ENCODE data around the gene TASP1.
A peak's percentile ranks its signal among the peaks of the same experiment; 100 is the strongest.
"Not testable (repeated sequence)": the region's sequence is repeated elsewhere in the genome, so short reads cannot be mapped to it uniquely, and the experiment has no call there.

Gene TASP1, protein sequence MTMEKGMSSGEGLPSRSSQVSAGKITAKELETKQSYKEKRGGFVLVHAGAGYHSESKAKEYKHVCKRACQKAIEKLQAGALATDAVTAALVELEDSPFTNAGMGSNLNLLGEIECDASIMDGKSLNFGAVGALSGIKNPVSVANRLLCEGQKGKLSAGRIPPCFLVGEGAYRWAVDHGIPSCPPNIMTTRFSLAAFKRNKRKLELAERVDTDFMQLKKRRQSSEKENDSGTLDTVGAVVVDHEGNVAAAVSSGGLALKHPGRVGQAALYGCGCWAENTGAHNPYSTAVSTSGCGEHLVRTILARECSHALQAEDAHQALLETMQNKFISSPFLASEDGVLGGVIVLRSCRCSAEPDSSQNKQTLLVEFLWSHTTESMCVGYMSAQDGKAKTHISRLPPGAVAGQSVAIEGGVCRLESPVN

DNA sequence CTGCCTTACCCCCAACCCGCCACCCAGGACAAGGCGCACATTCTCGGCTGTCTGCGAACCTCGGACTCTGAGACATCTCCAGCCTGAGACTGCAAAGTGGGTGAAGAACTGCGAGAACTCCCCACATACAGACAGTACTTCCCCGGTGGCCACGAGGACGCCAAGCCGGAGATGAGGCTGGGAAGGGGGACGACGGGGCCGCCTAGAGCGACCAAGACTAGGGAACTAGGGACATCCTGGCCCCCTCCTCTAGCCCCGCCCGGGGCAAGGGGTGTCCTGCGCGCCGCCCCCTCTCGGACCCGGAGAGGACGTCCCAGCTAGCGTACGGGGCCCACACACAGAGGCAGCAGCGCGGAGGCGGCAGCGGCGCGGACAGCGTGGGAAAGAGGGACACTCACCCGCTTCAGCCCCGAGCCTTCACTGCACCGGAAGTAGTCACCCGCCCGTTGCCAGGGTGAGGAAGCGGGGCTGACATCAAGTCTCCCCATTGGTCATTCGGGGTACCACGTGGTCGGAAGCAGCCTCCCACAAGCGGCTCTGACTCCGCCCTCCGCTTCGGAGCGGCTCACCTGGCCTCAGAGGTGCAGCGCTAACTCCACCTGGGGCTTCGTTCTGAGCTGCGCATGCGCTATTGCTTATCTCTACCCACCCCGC lies at the start of gene TASP1:
Gene TASP1, minus strand, starts transcription at position 437 of the 654 bp plus-strand sequence. CDS start 8,854 bp downstream, outside the sequence.
- peak; percentile 90 to 93 for DNase-seq (ENCODE audit: extremely low read depth in 1 of 2, low read depth in 1 of 2)

- DNase-seq (ENCODE audit: extremely low read depth in 1 of 2, low read depth in 1 of 2): no peak
Observed at GRCh38 chr20:13687815-13688214, 49.1 kb upstream of the TASP1 start.

GRCh38 chr20:13685623-13686022 lies 46.9 kb upstream of the TASP1 start:
- DNase-seq (ENCODE audit: extremely low read depth in 1 of 2, low read depth in 1 of 2): no peak

- DNase-seq (ENCODE audit: extremely low read depth in 1 of 2, low read depth in 1 of 2): no peak
Observed at GRCh38 chr20:13684566-13685222, 46.0 kb upstream of the TASP1 start.

- no peak for DNase-seq (ENCODE audit: extremely low read depth in 1 of 2, low read depth in 1 of 2)
Observed at GRCh38 chr20:13683833-13684232, 45.1 kb upstream of the TASP1 start.

- no peak for DNase-seq (ENCODE audit: extremely low read depth in 1 of 2, low read depth in 1 of 2)
Observed at GRCh38 chr20:13681248-13682125, 42.8 kb upstream of the TASP1 start.

DNA sequence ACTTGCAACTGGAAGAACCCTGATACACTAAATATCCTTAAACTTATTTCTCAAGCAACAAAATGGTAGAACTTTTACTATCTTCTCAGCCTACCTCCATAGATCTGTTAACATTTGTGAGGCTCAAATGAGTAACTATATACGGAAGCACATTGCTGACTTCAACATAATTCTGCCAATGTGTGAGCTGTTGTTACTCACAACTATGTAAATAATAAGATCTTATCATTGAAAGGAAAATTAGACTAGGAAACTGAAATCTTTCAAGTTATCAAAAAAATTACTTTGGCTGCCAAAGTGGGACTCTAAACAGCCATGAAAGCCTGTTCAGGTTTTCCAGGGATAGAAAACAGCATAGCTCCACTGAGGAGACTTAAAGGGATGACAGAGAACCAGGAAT lies 40.2 kb upstream of the TASP1 start:
- DNase-seq (ENCODE audit: extremely low read depth in 1 of 2, low read depth in 1 of 2): no peak

DNA sequence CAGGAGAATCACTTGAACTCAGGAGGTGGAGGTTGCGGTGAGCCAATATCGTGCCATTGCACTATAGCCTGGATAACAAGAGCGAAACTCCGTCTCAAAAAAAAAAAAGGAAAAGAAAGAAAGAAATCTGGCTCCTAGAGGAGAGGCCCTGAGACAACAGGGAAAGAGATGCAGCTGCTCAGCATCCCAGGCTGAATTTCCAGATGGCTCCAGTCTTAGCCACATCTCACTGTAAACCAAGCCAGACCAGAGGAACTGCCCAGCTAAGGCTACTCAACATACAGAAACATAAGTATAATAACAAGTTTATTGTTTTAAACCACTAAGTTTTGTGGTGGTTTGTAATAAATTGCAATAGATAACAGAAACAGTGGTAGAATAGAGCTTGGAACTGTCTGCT lies 38.5 kb upstream of the TASP1 start:
- no peak for DNase-seq (ENCODE audit: extremely low read depth in 1 of 2, low read depth in 1 of 2)

- DNase-seq (ENCODE audit: extremely low read depth in 1 of 2, low read depth in 1 of 2): no peak
Observed at GRCh38 chr20:13676682-13677081, 38.0 kb upstream of the TASP1 start.

DNA sequence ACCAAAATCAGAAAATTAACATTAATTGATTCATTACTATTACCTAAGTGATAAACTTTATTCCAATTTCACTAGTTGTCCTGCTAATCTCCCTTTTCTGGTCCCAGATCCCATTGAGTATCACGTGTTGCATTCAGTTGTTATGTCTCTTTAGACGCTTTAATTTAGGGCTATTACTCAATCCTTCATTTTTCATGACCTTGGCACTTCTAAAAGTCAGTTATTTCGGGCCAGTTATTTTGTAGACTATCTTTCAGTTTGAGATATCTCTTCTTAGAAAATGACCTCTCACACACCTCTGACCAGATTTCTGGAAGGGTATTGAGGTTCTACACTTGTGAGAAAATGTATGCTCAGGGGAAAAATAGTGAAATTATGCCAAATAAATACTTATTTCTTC lies 34.0 kb upstream of the TASP1 start:
- DNase-seq (ENCODE audit: extremely low read depth in 1 of 2, low read depth in 1 of 2): no peak

- DNase-seq (ENCODE audit: extremely low read depth in 1 of 2, low read depth in 1 of 2): no peak
Observed at GRCh38 chr20:13671916-13672378, 33.2 kb upstream of the TASP1 start.

- DNase-seq (ENCODE audit: extremely low read depth in 1 of 2, low read depth in 1 of 2): no peak
Observed at GRCh38 chr20:13671512-13671911, 32.8 kb upstream of the TASP1 start.

- DNase-seq (ENCODE audit: extremely low read depth in 1 of 2, low read depth in 1 of 2): no peak
Observed at GRCh38 chr20:13670160-13670559, 31.4 kb upstream of the TASP1 start.

DNA sequence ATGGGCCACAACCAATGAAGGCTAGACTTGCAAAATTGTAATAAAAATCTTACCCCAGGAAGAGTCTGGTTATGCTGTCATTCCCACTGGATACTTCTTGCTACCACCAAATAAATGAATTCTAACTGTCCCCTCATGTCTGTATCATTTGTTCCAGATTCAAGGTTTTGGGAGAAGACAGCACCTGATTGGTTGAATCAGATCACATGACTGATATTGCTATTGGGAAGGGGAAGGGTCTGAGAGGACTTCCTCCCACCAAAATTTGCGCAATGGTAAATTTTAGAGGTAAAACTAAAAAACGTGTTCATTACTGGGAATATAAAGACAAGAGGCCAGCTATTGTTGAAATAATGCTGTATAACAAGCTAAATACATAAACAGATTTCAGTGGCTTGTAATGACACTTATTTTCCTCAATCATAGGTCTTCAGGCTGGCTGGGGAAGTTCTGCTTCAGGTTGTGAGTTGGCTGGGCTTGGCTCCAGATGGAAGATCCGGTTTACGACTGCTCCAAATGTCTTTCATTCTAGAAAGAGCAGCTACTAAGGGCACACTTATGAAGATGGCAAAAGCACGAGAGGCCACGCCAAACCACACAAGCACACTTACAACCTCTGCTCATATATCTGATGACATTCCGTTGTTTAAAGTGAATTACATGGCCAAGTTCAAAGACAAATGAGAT lies 27.1 kb upstream of the TASP1 start:
- DNase-seq (ENCODE audit: extremely low read depth in 1 of 2, low read depth in 1 of 2): no peak

- DNase-seq (ENCODE audit: extremely low read depth in 1 of 2, low read depth in 1 of 2): no peak
Observed at GRCh38 chr20:13661070-13661685, 22.4 kb upstream of the TASP1 start.

DNA sequence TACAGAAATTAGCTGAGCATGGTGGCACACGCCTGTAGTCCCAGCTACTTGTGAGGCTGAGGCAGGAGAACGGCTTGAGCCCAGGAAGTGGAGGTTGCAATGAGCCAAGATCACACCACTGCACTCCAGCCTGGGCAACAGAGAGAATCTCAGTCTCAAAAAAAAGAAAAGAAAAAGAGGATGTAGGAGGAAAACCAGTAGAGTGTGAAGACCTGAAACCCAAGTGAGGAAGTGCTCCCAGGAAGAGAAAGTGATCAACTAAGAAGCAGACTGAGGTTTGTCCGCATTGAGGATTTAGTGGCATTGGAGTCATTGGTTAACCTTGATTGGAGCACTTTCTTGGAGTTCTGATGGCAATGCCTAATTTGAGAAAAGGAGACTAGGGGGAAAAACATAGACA lies 20.6 kb upstream of the TASP1 start:
- no peak for DNase-seq (ENCODE audit: extremely low read depth in 1 of 2, low read depth in 1 of 2)

DNA sequence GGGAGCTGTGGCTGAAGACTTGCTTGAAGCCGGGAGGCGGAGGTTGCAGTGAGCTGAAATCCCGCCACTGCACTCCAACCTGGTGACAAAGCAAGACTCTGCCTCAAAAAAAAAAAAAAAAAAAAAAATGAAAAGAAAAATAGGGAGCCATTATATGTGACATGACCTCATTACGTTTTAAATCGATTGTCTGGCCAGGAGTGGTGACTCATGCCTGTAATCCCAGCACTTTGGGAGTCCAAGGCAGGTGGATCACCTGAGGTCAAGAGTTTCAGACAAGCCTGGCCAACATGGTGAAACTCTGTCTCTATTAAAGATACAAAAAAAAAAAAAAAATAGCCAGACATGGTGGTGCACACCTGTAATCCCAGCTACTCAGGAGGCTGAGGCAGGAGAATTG lies 19.3 kb upstream of the TASP1 start:
- DNase-seq (ENCODE audit: extremely low read depth in 1 of 2, low read depth in 1 of 2): not testable (repeated sequence)

DNA sequence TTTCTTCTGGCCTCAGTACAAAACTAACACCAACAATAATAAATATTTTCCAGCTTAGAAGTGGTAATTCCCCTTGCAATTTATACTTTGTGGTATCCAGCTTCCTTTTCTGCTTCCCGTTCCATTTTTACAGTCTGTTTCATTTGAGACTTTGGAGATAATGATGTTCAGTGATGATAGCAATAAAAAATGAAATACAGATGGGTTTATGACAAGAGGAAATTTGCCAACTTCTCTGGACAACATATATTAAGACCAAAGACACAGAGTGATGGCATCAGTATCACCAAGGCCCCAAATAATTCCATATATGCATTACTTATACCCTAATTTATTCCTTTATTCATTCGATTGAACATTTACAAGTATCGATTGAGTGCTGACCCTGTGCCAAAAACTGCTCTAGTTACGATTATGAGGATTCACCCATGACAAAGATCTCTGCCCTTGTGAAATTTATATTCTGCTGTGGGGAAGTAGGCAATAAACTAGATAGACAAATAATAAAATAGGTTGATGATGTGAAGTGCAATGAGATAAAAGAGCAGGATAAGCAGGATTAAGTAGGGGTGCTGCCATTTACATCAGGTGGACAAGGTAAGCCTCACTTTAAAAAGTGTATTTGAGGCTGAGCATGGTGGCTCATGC lies 18.1 kb upstream of the TASP1 start:
- DNase-seq (ENCODE audit: extremely low read depth in 1 of 2, low read depth in 1 of 2): no peak

DNA sequence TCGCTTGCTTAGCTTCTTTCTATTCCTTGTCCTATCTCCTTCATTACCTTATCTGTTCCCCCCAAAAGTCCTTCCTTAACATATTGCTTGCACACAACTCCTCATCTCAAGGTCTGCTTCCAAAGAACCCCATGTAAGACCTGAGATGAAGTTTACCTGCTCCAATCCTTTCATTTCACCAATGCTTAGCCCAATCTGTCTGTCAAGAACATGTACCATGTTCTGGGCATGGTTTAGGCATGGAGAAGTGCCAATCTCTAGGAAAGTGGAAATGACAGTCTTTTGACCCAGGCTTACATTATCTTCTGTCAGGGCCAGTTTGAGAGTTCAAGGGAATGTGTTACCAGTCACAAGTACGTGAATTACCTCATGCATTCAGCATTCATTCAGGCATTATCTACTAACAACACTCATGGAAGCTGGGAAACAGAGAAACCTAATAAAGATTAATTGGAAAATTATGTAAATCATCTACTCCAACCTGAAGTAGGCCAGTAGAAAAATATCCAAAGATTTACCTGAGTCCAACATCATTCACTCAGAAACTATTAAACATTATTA lies 15.8 kb upstream of the TASP1 start:
- DNase-seq (ENCODE audit: extremely low read depth in 1 of 2, low read depth in 1 of 2): no peak
